ENCODE data around the gene TTN.

DNA sequence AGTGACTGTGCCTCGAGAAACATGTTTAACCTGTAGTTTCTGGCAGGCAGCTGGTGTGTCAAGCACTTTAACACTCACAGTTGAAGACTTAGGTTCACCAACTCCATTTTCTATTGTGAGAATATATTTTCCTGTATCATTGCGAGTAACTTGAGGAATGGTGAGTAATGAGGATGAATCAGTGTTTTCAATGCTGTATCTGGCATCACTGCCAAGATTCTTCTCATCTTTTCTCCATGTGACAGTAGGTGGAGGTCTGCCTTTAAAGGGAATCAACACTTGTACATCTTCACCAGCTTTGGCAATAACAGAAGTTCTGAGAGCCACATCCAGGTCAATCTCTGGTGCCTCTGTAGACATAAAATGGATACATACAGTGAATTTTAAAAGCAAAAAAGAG is 254.2 kb downstream of the TTN start:
- TF ChIP-seq, protein P1, sequence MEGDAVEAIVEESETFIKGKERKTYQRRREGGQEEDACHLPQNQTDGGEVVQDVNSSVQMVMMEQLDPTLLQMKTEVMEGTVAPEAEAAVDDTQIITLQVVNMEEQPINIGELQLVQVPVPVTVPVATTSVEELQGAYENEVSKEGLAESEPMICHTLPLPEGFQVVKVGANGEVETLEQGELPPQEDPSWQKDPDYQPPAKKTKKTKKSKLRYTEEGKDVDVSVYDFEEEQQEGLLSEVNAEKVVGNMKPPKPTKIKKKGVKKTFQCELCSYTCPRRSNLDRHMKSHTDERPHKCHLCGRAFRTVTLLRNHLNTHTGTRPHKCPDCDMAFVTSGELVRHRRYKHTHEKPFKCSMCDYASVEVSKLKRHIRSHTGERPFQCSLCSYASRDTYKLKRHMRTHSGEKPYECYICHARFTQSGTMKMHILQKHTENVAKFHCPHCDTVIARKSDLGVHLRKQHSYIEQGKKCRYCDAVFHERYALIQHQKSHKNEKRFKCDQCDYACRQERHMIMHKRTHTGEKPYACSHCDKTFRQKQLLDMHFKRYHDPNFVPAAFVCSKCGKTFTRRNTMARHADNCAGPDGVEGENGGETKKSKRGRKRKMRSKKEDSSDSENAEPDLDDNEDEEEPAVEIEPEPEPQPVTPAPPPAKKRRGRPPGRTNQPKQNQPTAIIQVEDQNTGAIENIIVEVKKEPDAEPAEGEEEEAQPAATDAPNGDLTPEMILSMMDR (conservative IDR thresholded peaks at IDR 0.05; ENCODE audit: low read length), result no peak
- no peak for TF ChIP-seq EZH2phosphoT487 (IDR thresholded peaks at IDR 0.05; ENCODE audit: borderline replicate concordance, low read depth, low read length)
